HuH-7.5 (cell line): ENCODE data around the gene ZNF385B.
A peak's percentile ranks its signal among the peaks of the same experiment; 100 is the strongest.

ENCODE experiments used
- DNase-seq: peaks from one replicate; pipeline ENCODE4 v3.0.0; 2011; ENCODE audit warnings: low spot score

The ZNF385B gene

DNA sequence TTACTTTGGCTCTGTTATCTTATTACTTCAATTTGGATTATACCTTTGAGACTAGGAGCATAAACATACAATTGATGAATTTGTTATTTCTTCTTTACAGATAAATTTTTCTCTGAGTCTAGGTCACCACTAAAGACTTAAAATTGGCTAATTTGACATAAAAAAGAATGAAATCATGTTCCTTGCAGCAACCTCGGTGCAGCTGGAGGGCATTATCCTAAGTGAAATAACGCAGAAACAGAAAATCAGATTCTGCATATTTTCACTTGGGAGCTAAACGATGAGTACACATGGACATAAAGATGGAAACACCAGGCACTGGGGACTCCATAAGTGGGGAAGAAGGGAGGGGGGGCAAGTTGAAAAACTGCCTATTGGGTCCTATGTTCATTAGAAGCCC, 424.0 kb downstream of the ZNF385B start:
- no peak for DNase-seq

DNA sequence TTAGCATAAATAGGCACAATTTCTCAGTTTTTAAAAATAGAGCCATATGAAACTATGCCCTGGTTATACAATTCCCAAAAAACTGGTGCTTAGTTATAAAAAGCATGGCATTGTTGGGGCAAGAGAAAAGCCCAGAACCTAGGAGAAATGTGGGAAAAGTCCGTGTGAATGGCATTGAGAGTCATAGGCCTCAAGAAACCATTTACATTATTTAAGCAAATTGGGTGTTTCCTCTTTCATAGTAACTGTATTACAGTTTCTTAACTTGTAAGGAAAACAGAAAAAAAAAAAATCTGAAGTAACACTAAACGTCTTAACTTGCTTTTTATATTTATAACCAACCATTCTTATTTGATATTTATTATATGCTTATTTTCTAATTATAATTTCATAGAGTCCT, 425.8 kb downstream of the ZNF385B start:
- no peak for DNase-seq

DNA sequence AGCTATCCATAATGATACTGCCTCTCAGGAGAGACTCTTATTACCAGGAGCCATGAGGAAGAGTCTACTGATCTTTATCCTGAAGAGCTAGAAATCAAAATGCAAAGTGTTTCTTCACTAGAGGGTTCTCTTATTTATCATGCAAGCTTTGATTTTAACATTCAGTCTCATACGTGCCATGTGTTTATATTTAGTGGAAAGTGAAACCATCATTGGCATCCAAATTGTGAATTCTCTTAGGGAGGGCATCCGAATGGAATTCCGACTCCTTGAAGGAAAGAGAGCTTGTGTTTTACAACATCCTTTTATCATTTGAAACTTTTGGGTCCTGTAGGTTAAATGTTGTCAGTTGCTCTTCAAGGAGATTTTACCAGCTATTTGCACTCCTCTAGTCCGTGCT, 426.4 kb downstream of the ZNF385B start:
- DNase-seq: no peak

DNA sequence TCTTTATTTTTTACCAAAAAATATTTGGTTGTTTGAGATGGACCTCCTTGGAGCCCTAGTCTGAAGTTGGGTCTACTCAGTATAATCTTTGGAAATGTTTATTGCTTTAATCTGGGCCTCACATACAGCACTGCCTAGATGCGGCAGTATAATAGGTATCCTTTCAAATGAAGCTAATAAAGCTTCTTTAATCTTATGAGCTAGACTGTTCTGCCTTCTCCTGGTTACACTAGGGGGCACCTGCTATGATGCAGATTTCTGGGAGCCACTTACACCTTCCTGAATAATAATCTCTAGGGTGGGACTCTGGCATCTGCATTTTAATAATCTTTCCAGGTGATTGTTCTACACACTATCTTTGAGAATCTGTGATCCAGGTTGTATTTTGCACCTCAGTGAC, 427.1 kb downstream of the ZNF385B start:
- DNase-seq: no peak

DNA sequence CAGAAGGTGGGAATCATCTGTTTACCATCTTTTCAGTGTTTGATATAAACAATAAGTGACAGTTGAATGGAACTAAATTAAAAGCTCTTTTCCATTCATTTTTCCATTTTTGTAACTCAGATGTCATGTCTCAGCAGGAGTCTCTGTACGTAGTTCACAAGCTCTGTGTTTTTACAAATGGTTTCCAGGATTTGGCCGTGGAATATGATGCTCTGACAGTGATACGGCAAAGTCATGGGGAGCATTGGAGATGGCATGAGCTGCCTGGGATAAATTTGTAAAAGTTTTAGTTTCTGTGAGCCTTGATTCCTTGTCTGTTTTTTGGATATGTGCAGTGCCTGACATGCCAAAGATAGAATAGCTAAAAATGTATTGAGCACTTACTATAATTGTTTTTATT, 428.7 kb downstream of the ZNF385B start:
- no peak for DNase-seq

DNA sequence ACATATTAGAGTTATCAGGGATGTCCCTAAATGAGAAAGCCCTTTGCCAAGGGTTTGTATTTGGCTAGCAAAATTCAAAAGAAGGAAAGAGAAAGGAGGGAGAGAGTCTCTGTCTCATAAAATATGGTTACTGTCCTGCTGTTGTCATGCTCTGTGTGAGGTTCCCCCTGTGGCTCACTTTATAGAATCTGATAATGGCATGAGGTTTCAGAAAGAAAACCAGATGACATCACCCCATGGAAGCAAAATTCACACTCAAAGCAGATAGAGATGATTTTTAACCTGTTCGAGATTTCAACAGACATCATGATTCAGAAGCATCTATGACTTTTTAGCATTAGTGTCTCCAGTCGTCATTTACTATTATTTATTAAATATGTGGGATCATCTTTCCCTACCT, 431.8 kb downstream of the ZNF385B start:
- no peak for DNase-seq

DNA sequence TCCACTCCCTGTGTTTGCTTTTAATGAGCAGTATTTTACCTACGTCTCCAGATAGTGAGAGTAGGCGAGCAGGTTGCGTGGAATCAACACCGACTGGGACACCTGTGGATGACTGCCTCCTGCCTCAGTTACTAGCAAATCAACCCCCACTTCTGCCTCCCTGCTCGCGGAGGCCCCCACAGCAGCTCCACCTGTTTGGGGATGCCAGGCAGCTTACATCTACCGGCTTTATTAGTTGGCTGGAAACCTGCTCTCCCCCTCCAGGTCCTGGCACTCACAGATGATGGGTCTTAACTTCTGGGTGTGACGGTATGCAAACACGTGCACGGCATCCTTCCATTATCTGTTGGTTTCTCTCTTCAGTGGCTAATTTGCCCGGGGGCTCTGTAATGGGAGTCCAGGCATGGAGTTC, 432.3 kb downstream of the ZNF385B start:
- DNase-seq: no peak

DNA sequence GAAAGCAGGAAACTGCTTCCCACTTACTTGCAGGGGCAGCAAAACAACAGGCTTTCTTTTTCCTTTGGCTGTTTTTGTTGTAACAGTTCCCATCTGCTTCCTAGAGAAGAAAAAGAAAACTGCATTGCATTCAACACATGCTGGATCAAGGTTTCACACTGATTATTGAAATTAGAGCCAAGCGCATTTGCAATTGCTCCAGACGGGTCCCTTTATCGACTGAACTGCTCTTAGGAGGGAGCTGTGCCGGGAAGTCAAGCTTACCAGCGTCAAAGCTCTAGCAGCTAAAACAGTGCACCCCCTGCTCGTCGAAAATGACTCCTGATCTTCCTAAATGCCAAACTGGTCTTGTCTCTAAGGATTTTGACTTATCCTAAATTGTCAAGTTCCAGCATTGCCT, 432.8 kb downstream of the ZNF385B start:
- no peak for DNase-seq

DNA sequence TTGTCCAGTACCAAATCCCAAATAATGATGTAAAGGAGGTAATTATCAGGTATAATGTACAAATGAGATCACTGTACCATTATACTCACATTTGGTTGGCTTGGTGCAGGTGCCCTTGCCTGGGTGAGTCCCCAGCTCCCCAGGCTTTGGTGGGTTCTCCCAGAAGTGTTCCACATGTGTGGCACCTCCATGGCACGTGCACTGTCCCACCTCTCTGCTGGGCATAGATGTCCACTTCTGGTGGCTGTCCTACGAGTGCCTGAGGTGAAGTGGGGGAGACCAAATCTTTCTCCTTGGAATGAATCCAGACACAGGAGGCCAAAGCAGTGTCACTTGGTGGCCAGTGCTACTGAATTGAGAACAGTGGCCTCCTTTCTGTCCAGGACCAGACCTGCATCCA, 434.3 kb downstream of the ZNF385B start:
- no peak for DNase-seq

DNA sequence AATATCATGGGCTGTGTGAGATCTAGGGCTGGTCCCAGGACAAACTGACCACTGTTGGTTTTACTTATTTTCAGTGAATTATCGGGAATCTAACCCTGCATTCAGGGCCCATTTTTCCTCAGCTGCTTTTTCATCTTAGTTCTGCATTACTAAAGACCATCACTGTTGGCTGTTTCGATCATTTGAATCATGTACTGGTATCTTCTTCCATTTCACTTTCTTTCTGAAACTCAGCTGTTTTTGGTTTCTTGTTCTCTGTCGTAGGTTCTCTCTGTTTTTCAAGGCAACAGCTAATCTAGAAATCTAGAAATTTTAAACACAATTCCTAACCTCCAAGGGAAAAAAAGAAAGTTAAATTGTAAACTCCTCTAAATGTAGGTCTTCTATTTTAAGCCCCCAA, 436.8 kb downstream of the ZNF385B start:
- no peak for DNase-seq

DNA sequence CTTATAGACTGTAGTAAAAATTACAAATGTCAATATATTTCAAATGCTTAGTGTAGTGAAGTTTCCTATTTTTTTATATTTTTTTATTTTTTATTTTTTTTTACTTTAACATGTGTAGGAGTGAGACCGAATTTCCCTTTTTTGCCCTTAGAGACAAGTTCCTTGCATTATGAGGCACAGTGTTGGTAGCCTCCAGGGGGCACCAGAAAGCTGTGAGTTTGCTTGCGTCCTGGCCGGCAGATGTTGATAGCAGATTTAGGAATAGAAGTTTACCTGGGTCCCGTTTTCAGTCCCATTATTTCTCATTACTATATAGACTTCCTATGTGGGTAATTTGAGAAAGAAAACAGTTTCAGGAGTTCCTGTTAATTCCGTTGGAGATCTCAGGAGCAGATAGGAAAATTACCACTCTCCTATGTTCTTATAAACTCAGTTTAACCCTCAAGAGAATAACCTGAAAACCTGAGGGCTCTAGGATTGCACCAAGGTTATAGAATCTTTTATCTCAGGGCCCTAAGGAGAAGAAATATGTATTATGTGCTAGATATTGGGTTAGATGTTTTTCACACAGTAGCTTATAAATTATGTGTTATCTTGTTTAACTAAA, 439.3 kb downstream of the ZNF385B start:
- DNase-seq: no peak

DNA sequence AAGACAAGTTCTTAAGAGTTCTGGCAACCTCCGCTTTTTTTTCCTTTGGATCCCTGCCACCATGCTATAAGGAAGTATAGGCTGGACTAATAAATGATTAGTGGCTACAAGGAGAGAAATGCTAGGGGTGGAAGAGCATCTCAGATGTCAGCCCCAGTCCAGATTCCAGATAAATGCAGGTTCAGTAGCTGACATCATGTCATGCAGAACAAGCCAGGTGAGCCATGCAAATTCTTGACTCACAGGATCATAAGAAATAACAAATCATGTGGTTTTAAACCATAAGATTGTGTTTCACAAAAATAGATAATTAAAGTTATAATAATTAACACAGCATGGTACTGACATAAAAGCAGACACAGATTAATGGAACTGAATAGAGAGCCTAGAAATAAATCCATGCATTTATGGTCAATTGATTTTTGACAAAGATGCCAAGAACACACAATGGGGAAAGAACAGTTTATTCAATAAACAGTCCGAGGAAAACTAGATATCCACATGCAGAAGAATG, 443.9 kb downstream of the ZNF385B start:
- no peak for DNase-seq

DNA sequence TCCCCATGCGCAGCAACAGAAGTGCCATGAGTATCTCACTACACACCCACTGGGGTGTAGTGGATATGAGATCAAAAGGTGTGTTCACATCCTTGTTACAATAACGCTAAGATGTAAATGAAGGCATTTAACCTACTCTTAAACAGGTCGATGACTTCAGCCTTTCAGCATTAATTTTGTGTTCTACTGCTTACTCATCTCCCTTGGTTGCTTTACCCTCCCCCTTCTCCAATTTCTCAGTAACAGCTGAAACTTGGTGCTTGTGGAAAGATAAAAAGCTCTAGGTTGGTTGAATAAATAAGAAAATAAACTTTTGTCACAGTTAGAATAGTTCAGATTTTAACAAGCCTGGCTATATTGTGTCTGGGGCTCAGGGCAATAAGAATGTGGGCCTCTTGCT, 449.3 kb downstream of the ZNF385B start:
- no peak for DNase-seq

DNA sequence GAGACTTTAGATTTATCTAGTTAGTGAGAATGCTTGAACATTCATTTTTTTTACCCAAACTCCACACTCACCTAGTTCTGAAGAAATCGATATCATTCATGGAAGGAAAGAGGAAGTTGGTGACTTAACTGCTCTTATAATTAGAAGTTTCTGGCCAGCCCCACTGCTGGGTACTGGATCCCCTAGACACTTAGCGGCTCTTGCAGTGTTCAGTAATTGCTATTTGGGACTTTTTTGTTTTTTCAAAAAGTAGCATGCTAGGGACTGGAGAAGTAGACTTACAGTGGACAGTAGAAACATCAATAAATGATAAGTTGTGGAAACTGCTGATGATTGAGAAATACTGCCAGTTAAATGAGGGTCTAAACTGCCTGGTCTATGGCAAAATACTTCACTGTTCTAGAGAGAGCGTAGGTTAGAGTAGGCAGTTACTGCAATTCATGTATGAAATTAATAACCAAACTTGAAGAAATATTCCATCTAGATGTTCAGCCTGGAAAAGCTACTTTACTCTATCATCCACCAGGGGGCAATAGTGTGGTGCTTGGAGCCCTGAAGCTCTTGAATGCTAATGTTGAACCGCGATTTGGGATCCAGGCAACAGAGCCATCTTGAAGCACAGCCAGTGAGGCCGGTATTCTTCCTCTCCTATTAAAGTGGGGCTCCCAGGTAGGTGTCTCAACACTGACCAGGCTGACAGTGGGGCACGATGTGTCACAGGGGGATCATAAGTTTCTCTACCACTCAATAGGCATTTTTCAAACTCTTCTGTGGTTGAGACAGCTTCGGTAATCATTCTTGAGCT, 450.7 kb downstream of the ZNF385B start:
- DNase-seq: peak; percentile 13

DNA sequence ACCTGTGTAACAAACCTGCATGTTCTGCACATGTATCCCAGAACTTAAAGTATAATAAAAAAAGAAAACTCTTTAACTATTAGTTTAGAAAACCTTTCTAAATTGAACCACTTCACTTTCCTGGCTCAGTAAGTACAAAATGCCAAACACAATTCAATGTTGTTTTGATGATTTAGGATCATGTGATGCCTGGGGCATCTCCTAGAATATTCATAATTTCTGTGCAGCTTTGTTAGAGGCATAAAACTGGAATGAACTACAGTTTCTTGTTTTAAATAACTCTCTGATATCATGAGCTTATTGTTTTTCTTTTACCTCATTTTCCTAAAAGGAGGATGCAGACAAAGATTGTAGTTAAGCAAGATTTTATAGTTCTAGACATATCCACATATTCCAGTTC, 457.8 kb downstream of the ZNF385B start:
- DNase-seq: no peak

DNA sequence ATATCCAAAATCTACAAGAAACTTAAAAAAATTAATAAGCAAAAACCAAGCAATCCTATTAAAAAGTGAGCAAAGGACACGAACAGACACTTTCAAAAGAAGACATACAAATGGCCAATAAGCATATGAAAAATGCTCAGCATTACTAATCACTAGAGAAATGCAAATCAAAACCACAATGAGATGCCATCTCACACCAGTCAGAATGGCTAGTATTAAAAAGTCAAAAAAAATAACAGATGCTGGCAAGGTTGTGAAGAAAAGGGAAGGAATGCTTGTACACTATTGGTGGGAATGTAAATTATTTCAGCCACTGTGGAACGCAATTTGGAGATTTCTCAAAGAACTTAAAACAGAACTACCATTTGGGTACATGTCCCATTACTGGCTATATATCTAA, 467.9 kb downstream of the ZNF385B start:
- no peak for DNase-seq
